ENCODE results near the gene PHLPP1.

- TF ChIP-seq CTCF (IDR thresholded peaks at IDR 0.05) (no peak), POLR2A (IDR thresholded peaks at IDR 0.05) (no peak)
These were observed 248.2 kb downstream of the PHLPP1 start for GRCh38 chr18:62963507-62963906.

Data from Peyer's patch (tissue), 4 donors.